Neural cell (in vitro differentiated cells): Measurements from ENCODE around the gene GPR180.

Experiments used
- EP300 ChIP-seq: fragments of 450-650 bp; conservative IDR thresholded peaks from 2 replicates; pipeline ENCODE4 v1.6.1; 2014; ENCODE audit warnings: antibody characterized with exemption, mild to moderate bottlenecking, moderate library complexity; ENCODE audit not compliant: poor library complexity, severe bottlenecking
- TF ChIP-seq, protein P1 (sequence below): fragments of 450-650 bp; IDR thresholded peaks from 2 replicates; pipeline ENCODE4 v1.5.1; 2014; ENCODE audit warnings: antibody characterized with exemption, mild to moderate bottlenecking, moderate library complexity; ENCODE audit not compliant: poor library complexity, severe bottlenecking

DNA sequence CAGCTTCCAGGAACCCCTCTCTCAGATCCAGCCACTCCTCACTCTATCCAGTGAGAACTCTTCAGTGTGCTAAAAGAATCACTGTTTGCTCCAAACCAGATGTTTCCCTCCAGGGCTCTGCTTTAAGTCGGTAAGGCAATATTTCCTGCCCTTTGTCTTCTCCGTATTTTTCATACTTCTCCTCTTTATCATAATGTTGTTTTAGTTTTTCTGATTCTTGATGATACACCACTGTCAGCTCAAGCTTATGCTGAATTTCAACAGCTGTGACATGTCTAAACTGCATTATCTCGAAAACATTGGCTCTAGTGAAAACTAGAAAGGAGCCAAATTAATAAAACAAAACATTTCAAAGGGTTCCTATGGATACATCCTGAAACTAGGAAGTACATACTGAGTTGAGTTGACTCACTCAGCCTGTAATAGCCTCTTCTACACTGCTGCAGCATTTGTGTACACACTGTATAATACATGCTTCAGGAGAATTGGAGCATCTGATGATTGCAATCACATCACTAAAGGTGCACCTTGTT, 39.8 kb downstream of the GPR180 start:
- TF ChIP-seq, protein P1, sequence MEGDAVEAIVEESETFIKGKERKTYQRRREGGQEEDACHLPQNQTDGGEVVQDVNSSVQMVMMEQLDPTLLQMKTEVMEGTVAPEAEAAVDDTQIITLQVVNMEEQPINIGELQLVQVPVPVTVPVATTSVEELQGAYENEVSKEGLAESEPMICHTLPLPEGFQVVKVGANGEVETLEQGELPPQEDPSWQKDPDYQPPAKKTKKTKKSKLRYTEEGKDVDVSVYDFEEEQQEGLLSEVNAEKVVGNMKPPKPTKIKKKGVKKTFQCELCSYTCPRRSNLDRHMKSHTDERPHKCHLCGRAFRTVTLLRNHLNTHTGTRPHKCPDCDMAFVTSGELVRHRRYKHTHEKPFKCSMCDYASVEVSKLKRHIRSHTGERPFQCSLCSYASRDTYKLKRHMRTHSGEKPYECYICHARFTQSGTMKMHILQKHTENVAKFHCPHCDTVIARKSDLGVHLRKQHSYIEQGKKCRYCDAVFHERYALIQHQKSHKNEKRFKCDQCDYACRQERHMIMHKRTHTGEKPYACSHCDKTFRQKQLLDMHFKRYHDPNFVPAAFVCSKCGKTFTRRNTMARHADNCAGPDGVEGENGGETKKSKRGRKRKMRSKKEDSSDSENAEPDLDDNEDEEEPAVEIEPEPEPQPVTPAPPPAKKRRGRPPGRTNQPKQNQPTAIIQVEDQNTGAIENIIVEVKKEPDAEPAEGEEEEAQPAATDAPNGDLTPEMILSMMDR: no peak
- TF ChIP-seq EP300: no peak
